Hepatocyte (in vitro differentiated cells): ENCODE results near the gene SPRYD4. TPM values are rescaled to one million over a fixed set of nuclear protein-coding genes. Genes with fewer than 3 reads are reported as not detected.
"Not testable (repeated sequence)": the region's sequence is repeated elsewhere in the genome, so short reads cannot be mapped to it uniquely, and the experiment has no call there.

Source experiments
- DNase-seq: peaks from one replicate; pipeline ENCODE4 v3.0.0-alpha.2; 2016; ENCODE audit warnings: low spot score
- H2AFZ ChIP-seq: fragments of 200-600 bp; sonication (generic); 2 replicates; pipeline ENCODE4 v1.6.0; 2016; ENCODE audit warnings: antibody characterized with exemption, mild to moderate bottlenecking
- H3K27ac ChIP-seq: fragments of 200-600 bp; sonication (generic); 2 replicates; pipeline ENCODE4 v1.5.1; 2016; ENCODE audit warnings: mild to moderate bottlenecking
- H3K27me3 ChIP-seq: fragments of 200-600 bp; sonication (generic); 2 replicates; pipeline ENCODE4 v1.6.1; 2016
- H3K36me3 ChIP-seq: fragments of 200-600 bp; sonication (generic); replicated peaks from 2 replicates; pipeline ENCODE4 v1.5.1; 2016; ENCODE audit warnings: low read depth; ENCODE audit not compliant: insufficient read depth
- H3K4me1 ChIP-seq: fragments of 200-600 bp; sonication (generic); 2 replicates; pipeline ENCODE4 v1.5.1; 2016; ENCODE audit warnings: mild to moderate bottlenecking, moderate library complexity; ENCODE audit not compliant: insufficient read depth
- H3K4me2 ChIP-seq: fragments of 200-600 bp; sonication (generic); 2 replicates; pipeline ENCODE4 v1.6.0; 2016
- H3K4me3 ChIP-seq: fragments of 200-600 bp; sonication (generic); 2 replicates; pipeline ENCODE4 v1.5.1; 2016; ENCODE audit warnings: mild to moderate bottlenecking
- H3K79me2 ChIP-seq: fragments of 200-600 bp; sonication (generic); 2 replicates; pipeline ENCODE4 v1.6.0; 2017; ENCODE audit warnings: mild to moderate bottlenecking
- H3K9me2 ChIP-seq: fragments of 200-600 bp; sonication (generic); replicated peaks from 2 replicates; pipeline ENCODE4 v1.6.0; 2017; ENCODE audit warnings: mild to moderate bottlenecking; ENCODE audit not compliant: insufficient read depth
- H3K9me3 ChIP-seq: fragments of 200-600 bp; sonication (generic); 2 replicates; pipeline ENCODE4 v1.5.1; 2016; ENCODE audit warnings: low read depth, mild to moderate bottlenecking
- H4K20me1 ChIP-seq: fragments of 200-600 bp; sonication (generic); 2 replicates; pipeline ENCODE4 v1.6.0; 2016; ENCODE audit warnings: mild to moderate bottlenecking; ENCODE audit not compliant: insufficient read depth, poor library complexity, severe bottlenecking
- CTCF ChIP-seq: fragments of 200-600 bp; sonication (generic); IDR thresholded peaks from 2 replicates; pipeline ENCODE4 v1.5.1; 2016; ENCODE audit warnings: antibody characterized with exemption, mild to moderate bottlenecking; ENCODE audit not compliant: poor library complexity
- EZH2 ChIP-seq: fragments of 200-600 bp; sonication (generic); IDR thresholded peaks from 2 replicates; pipeline ENCODE4 v1.6.1; 2016; ENCODE audit warnings: antibody characterized with exemption, mild to moderate bottlenecking, borderline replicate concordance
- EZH2phosphoT487 ChIP-seq: fragments of 200-600 bp; sonication (generic); IDR thresholded peaks from one replicate; pipeline ENCODE4 v1.6.1; 2018; ENCODE audit warnings: antibody characterized with exemption, mild to moderate bottlenecking, low read depth, moderate library complexity; ENCODE audit not compliant: unreplicated experiment, severe bottlenecking
- WGBS: methylation state at CpG from one replicate; pipeline ENCODE4 v1.1.6; 2016; ENCODE audit warnings: low lambda C conversion rate; ENCODE audit errors: missing lambda C conversion rate; 5-methylcytosine and 5-hydroxymethylcytosine counted together
- polyA plus RNA-seq: library from polyadenylated mRNA; unstranded; fragments of >200 nt; fragmentation: Nextera tagmentation; extraction: Ambion mirVana; gene quantifications from 2 replicates; pipeline ENCODE4 v1.2.1, GENCODE V29; 2016
- total RNA-seq: library from RNA; depleted of rRNA; stranded (reverse); fragments of >200 nt; gene quantifications from 2 replicates; pipeline ENCODE4 v1.2.3, GENCODE V29; 2014

The SPRYD4 gene
- total and polyA plus RNA-seq, 2 experiments from 2014 or later = 2.5 to 3.2 TPM

GRCh38 chr12:56487448-56488040 lies 19.2 kb downstream of the SPRYD4 start:
- Histone ChIP-seq H3K79me2 (no peaks in the 10 kb centered on the region), H2AFZ (peak overlapping the region; percentile 73), H3K9me2 (no peaks in the 10 kb centered on the region), H3K4me3 (peak overlapping the region; percentile 42), H3K36me3 (no peaks in the 10 kb centered on the region), H3K27me3 (peaks cover 30% of the 10 kb centered on the region), H3K9me3 (no peaks in the 10 kb centered on the region), H4K20me1 (no peaks in the 10 kb centered on the region), H3K4me2 (peak overlapping the region; percentile 95), H3K27ac (no peak overlapping the region), H3K4me1 (no peaks in the 10 kb centered on the region)
- peak; percentile 74 for DNase-seq
- TF ChIP-seq EZH2 (no peak), CTCF (no peak), EZH2phosphoT487 (no peak)
- 10% methylated on average over 41 of the region's 44 CpGs for WGBS

GRCh38 chr12:56488041-56488955 lies 19.9 kb downstream of the SPRYD4 start, which contains the start of gene GLS2:
TSS of gene GLS2 (minus strand) at chr12:56488161. CDS start at chr12:56488118, 43 bp downstream.
- H3K4me2 ChIP-seq = peak within 1 kb of the TSS; percentile 95
- peak; percentile 83 for DNase-seq
- no peaks in the 10 kb centered on the region for H3K79me2 ChIP-seq
- no peaks in the 10 kb centered on the region for H3K4me1 ChIP-seq
- no peaks in the 10 kb centered on the region for H3K9me2 ChIP-seq
- no peaks in the 10 kb centered on the region for H3K9me3 ChIP-seq
- WGBS = 30% methylated on average over 57 of the region's 59 CpGs
- peak within 1 kb of the TSS; percentile 42 for H3K4me3 ChIP-seq
- peak within 1 kb of the TSS; percentile 73 for H2AFZ ChIP-seq
- no peak within 1 kb of the TSS for H3K27ac ChIP-seq
- TF ChIP-seq EZH2phosphoT487 = no peak
- no peak for TF ChIP-seq EZH2
- no peak for TF ChIP-seq CTCF
- no peaks in the 10 kb centered on the region for H4K20me1 ChIP-seq
- H3K27me3 ChIP-seq = peaks cover 30% of the 10 kb centered on the region
- no peaks in the 10 kb centered on the region for H3K36me3 ChIP-seq

- Histone ChIP-seq H3K4me3 (no peak overlapping the region), H4K20me1 (no peaks in the 10 kb centered on the region), H3K36me3 (no peaks in the 10 kb centered on the region), H3K27me3 (peaks cover 30% of the 10 kb centered on the region), H2AFZ (no peak overlapping the region), H3K79me2 (no peaks in the 10 kb centered on the region), H3K9me2 (no peaks in the 10 kb centered on the region), H3K4me2 (no peak overlapping the region), H3K27ac (no peak overlapping the region), H3K9me3 (no peaks in the 10 kb centered on the region), H3K4me1 (no peaks in the 10 kb centered on the region)
- TF ChIP-seq EZH2 = no peak
- TF ChIP-seq CTCF = no peak
- TF ChIP-seq EZH2phosphoT487 = no peak
- DNase-seq = no peak
Measured at GRCh38 chr12:56490360-56490759, 22.0 kb downstream of the SPRYD4 start.

- not testable (repeated sequence) for H3K9me3 ChIP-seq, H2AFZ ChIP-seq, H3K4me1 ChIP-seq, H3K79me2 ChIP-seq, H3K36me3 ChIP-seq, H3K9me2 ChIP-seq, H3K4me3 ChIP-seq, H4K20me1 ChIP-seq, DNase-seq, H3K4me2 ChIP-seq, H3K27ac ChIP-seq
- H3K27me3 ChIP-seq = peaks cover 19% of the 10 kb centered on the region
- 97% methylated on average over 16 of the region's 31 CpGs for WGBS
Measured at GRCh38 chr12:56493409-56494105, 25.2 kb downstream of the SPRYD4 start.

GRCh38 chr12:56494106-56494415 lies 25.7 kb downstream of the SPRYD4 start:
- H3K9me2 ChIP-seq, H3K36me3 ChIP-seq, H4K20me1 ChIP-seq, H3K79me2 ChIP-seq, H2AFZ ChIP-seq, H3K27ac ChIP-seq, H3K4me2 ChIP-seq, H3K9me3 ChIP-seq, DNase-seq, H3K4me1 ChIP-seq, H3K4me3 ChIP-seq: not testable (repeated sequence)
- peaks cover 17% of the 10 kb centered on the region for H3K27me3 ChIP-seq
- WGBS = no CpG with 5 or more reads among the region's 15 CpGs
